Measurements from ENCODE around the gene CRYBG1.
"Not testable (repeated sequence)": the region's sequence is repeated elsewhere in the genome, so short reads cannot be mapped to it uniquely, and the experiment has no call there.

The CRYBG1 gene

GRCh38 chr6:106372838-106373501, 12.5 kb downstream of the CRYBG1 start:
- no peak for DNase-seq (ENCODE audit: low read depth, low spot score)

GRCh38 chr6:106373502-106374239, 13.2 kb downstream of the CRYBG1 start:
- DNase-seq (ENCODE audit: low read depth, low spot score): no peak

- DNase-seq (ENCODE audit: low read depth, low spot score): no peak
Measured at GRCh38 chr6:106377061-106377540, 16.6 kb downstream of the CRYBG1 start.

GRCh38 chr6:106379951-106380350, 19.4 kb downstream of the CRYBG1 start:
- no peak for DNase-seq (ENCODE audit: low read depth, low spot score)

GRCh38 chr6:106380407-106380806, 19.9 kb downstream of the CRYBG1 start:
- DNase-seq (ENCODE audit: low read depth, low spot score): no peak

- no peak for DNase-seq (ENCODE audit: low read depth, low spot score)
Measured at GRCh38 chr6:106381223-106381622, 20.7 kb downstream of the CRYBG1 start.

- no peak for DNase-seq (ENCODE audit: low read depth, low spot score)
Measured at GRCh38 chr6:106381881-106382280, 21.4 kb downstream of the CRYBG1 start.

GRCh38 chr6:106383573-106383972, 23.1 kb downstream of the CRYBG1 start:
- DNase-seq (ENCODE audit: low read depth, low spot score): no peak

- no peak for DNase-seq (ENCODE audit: low read depth, low spot score)
Measured at GRCh38 chr6:106385530-106385929, 25.0 kb downstream of the CRYBG1 start.

- no peak for DNase-seq (ENCODE audit: low read depth, low spot score)
Measured at GRCh38 chr6:106387875-106388274, 27.4 kb downstream of the CRYBG1 start.

GRCh38 chr6:106390088-106390487, 29.6 kb downstream of the CRYBG1 start:
- DNase-seq (ENCODE audit: low read depth, low spot score): no peak

- no peak for DNase-seq (ENCODE audit: low read depth, low spot score)
Measured at GRCh38 chr6:106396426-106397220, 36.1 kb downstream of the CRYBG1 start.

GRCh38 chr6:106397431-106397830, 36.9 kb downstream of the CRYBG1 start:
- DNase-seq (ENCODE audit: low read depth, low spot score): no peak

- DNase-seq (ENCODE audit: low read depth, low spot score): no peak
Measured at GRCh38 chr6:106398621-106399020, 38.1 kb downstream of the CRYBG1 start.

- not testable (repeated sequence) for DNase-seq (ENCODE audit: low read depth, low spot score)
Measured at GRCh38 chr6:106405044-106405443, 44.5 kb downstream of the CRYBG1 start.

- no peak for DNase-seq (ENCODE audit: low read depth, low spot score)
Measured at GRCh38 chr6:106411056-106411455, 50.5 kb downstream of the CRYBG1 start.

- no peak for DNase-seq (ENCODE audit: low read depth, low spot score)
Measured at GRCh38 chr6:106411643-106412200, 51.2 kb downstream of the CRYBG1 start.

GRCh38 chr6:106413016-106413415, 52.5 kb downstream of the CRYBG1 start:
- DNase-seq (ENCODE audit: low read depth, low spot score): no peak

GRCh38 chr6:106413722-106414121, 53.2 kb downstream of the CRYBG1 start:
- DNase-seq (ENCODE audit: low read depth, low spot score): no peak

- DNase-seq (ENCODE audit: low read depth, low spot score): no peak
Measured at GRCh38 chr6:106415921-106416320, 55.4 kb downstream of the CRYBG1 start.

GRCh38 chr6:106417572-106418147, 57.1 kb downstream of the CRYBG1 start:
- DNase-seq (ENCODE audit: low read depth, low spot score): no peak

All from brain pericyte (primary cell).